ENCODE measurements around the gene ZMAT3. TPM values are rescaled to one million over a fixed set of nuclear protein-coding genes. Genes with fewer than 3 reads are reported as not detected.
"Not testable (repeated sequence)": the region's sequence is repeated elsewhere in the genome, so short reads cannot be mapped to it uniquely, and the experiment has no call there.

ZMAT3 gene
- total RNA-seq, 1 donor from 2014 or later = 5.2 TPM

DNA sequence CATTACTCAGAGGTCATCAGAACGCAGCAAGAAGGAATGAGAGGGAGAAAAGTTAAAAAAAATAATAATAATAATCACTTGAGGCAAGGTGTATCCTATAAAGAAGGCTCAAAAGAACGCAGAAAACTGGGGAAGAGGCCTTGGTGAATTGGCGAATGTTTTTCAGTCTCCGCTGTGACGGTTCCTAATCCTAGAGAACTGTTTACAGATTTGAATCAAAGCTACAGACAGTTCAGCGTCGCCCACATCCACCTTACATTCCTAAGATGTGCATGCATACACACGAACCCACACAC, 634 bp downstream of the ZMAT3 start:
- peaks cover 2 to 12% (median 5%) of the 10 kb centered on the region in 3 donors for H3K36me3 ChIP-seq (ENCODE audit: control insufficient read depth in 3 of 3, insufficient read depth in 3 of 3, low read length in 3 of 3)
- H3K27ac ChIP-seq (ENCODE audit: low read depth, low read length) = peak overlapping the region; percentile 80
- H3K9me3 ChIP-seq (ENCODE audit: control insufficient read depth in 3 of 3, low read length in 3 of 3) = no peaks in the 10 kb centered on the region
- peaks cover 2 to 15% (median 4%) of the 10 kb centered on the region in 3 donors for H3K4me1 ChIP-seq (ENCODE audit: control insufficient read depth in 3 of 3, insufficient read depth in 3 of 3, low read length in 3 of 3)
- H3K27me3 ChIP-seq (ENCODE audit: control insufficient read depth in 3 of 3, insufficient read depth in 3 of 3, low read length in 3 of 3) = no peaks in the 10 kb centered on the region
- peak overlapping the region; percentile 68 to 82 (median 80) for H3K9ac ChIP-seq (ENCODE audit: low read depth in 1 of 3, low read length in 3 of 3)
- H3K4me3 ChIP-seq (ENCODE audit: low read length in 3 of 3) = peak overlapping the region; percentile 92 to 95 (median 94)

- Histone ChIP-seq H3K27ac (ENCODE audit: low read depth, low read length) (no peak overlapping the region), H3K4me3 (ENCODE audit: low read length in 3 of 3) (no peak overlapping the region), H3K27me3 (ENCODE audit: control insufficient read depth in 3 of 3, insufficient read depth in 3 of 3, low read length in 3 of 3) (no peaks in the 10 kb centered on the region), H3K9me3 (ENCODE audit: control insufficient read depth in 3 of 3, low read length in 3 of 3) (no peaks in the 10 kb centered on the region), H3K9ac (ENCODE audit: low read depth in 1 of 3, low read length in 3 of 3) (no peak overlapping the region), H3K36me3 (ENCODE audit: control insufficient read depth in 3 of 3, insufficient read depth in 3 of 3, low read length in 3 of 3) (peaks cover 2 to 12% (median 5%) of the 10 kb centered on the region in 3 donors), H3K4me1 (ENCODE audit: control insufficient read depth in 3 of 3, insufficient read depth in 3 of 3, low read length in 3 of 3) (peaks cover 2 to 15% (median 4%) of the 10 kb centered on the region in 3 donors)
Measured at GRCh38 chr3:179069762-179070390, 1.7 kb downstream of the ZMAT3 start.

GRCh38 chr3:179068779-179069530, 2.7 kb downstream of the ZMAT3 start:
- Histone ChIP-seq H3K36me3 (ENCODE audit: control insufficient read depth in 3 of 3, insufficient read depth in 3 of 3, low read length in 3 of 3) (peaks cover 2 to 12% (median 5%) of the 10 kb centered on the region in 3 donors), H3K9me3 (ENCODE audit: control insufficient read depth in 3 of 3, low read length in 3 of 3) (no peaks in the 10 kb centered on the region), H3K27me3 (ENCODE audit: control insufficient read depth in 3 of 3, insufficient read depth in 3 of 3, low read length in 3 of 3) (no peaks in the 10 kb centered on the region), H3K4me3 (ENCODE audit: low read length in 3 of 3) (no peak overlapping the region), H3K4me1 (ENCODE audit: control insufficient read depth in 3 of 3, insufficient read depth in 3 of 3, low read length in 3 of 3) (peaks cover 2 to 15% (median 4%) of the 10 kb centered on the region in 3 donors), H3K27ac (ENCODE audit: low read depth, low read length) (no peak overlapping the region), H3K9ac (ENCODE audit: low read depth in 1 of 3, low read length in 3 of 3) (no peak overlapping the region)

DNA sequence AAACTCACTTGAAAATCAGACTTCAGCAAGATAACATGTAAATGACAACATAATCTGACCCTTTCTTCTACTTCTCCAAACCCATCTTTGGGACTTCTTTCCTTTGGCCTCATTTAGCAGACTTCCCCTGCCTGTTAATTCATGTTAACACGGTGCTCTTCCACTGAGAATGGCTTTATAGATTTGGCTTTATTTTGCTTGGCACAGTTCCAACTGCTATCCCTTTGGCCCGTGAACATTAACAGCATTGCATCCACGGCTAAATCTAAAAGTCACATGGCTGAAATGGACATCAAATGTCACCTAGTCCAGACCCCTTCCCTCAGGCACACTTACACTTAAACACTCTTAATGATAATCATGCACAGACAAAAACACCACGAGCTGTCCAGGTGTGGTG, 3.8 kb downstream of the ZMAT3 start:
- H3K9ac ChIP-seq (ENCODE audit: low read depth in 1 of 3, low read length in 3 of 3) = no peak overlapping the region
- H3K27me3 ChIP-seq (ENCODE audit: control insufficient read depth in 3 of 3, insufficient read depth in 3 of 3, low read length in 3 of 3) = no peaks in the 10 kb centered on the region
- H3K4me3 ChIP-seq (ENCODE audit: low read length in 3 of 3) = no peak overlapping the region
- H3K9me3 ChIP-seq (ENCODE audit: control insufficient read depth in 3 of 3, low read length in 3 of 3) = no peaks in the 10 kb centered on the region
- no peak overlapping the region for H3K27ac ChIP-seq (ENCODE audit: low read depth, low read length)
- H3K4me1 ChIP-seq (ENCODE audit: control insufficient read depth in 3 of 3, insufficient read depth in 3 of 3, low read length in 3 of 3) = peaks cover 2 to 15% (median 4%) of the 10 kb centered on the region in 3 donors
- H3K36me3 ChIP-seq (ENCODE audit: control insufficient read depth in 3 of 3, insufficient read depth in 3 of 3, low read length in 3 of 3) = peaks cover 2 to 12% (median 5%) of the 10 kb centered on the region in 3 donors

DNA sequence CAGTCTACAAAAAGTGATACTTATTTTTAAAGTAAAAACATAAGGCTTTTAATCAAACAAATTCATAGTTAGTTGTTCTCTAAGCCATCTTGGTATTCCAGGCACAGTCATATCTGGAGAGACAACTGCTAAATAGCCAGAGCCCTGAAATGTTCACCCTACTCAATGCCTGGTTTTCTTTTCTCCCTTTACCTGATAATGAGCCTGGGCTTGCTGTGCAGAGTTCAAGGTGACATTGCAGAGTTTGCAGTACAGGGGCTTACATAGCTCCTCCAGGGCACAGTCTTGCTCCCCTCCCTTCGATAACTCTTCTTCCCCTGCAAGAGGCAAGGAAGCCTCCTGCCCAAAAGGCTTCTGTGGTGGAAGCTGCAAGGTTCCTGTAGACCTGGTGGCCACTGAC, 4.3 kb downstream of the ZMAT3 start:
- Histone ChIP-seq H3K4me3 (ENCODE audit: low read length in 3 of 3) (no peak overlapping the region), H3K27ac (ENCODE audit: low read depth, low read length) (no peak overlapping the region), H3K9me3 (ENCODE audit: control insufficient read depth in 3 of 3, low read length in 3 of 3) (no peaks in the 10 kb centered on the region), H3K27me3 (ENCODE audit: control insufficient read depth in 3 of 3, insufficient read depth in 3 of 3, low read length in 3 of 3) (no peaks in the 10 kb centered on the region), H3K4me1 (ENCODE audit: control insufficient read depth in 3 of 3, insufficient read depth in 3 of 3, low read length in 3 of 3) (peaks cover 2 to 14% (median 4%) of the 10 kb centered on the region in 3 donors), H3K36me3 (ENCODE audit: control insufficient read depth in 3 of 3, insufficient read depth in 3 of 3, low read length in 3 of 3) (peaks cover 2 to 12% (median 5%) of the 10 kb centered on the region in 3 donors), H3K9ac (ENCODE audit: low read depth in 1 of 3, low read length in 3 of 3) (no peak overlapping the region)

- H3K4me3 ChIP-seq (ENCODE audit: low read length in 3 of 3) = no peak overlapping the region
- no peaks in the 10 kb centered on the region for H3K9me3 ChIP-seq (ENCODE audit: control insufficient read depth in 3 of 3, low read length in 3 of 3)
- no peaks in the 10 kb centered on the region for H3K27me3 ChIP-seq (ENCODE audit: control insufficient read depth in 3 of 3, insufficient read depth in 3 of 3, low read length in 3 of 3)
- peaks cover 0 to 3% (median 0%) of the 10 kb centered on the region in 3 donors for H3K4me1 ChIP-seq (ENCODE audit: control insufficient read depth in 3 of 3, insufficient read depth in 3 of 3, low read length in 3 of 3)
- peaks cover 2 to 12% (median 5%) of the 10 kb centered on the region in 3 donors for H3K36me3 ChIP-seq (ENCODE audit: control insufficient read depth in 3 of 3, insufficient read depth in 3 of 3, low read length in 3 of 3)
- H3K27ac ChIP-seq (ENCODE audit: low read depth, low read length) = no peak overlapping the region
- no peak overlapping the region for H3K9ac ChIP-seq (ENCODE audit: low read depth in 1 of 3, low read length in 3 of 3)
Measured at GRCh38 chr3:179063945-179064560, 7.6 kb downstream of the ZMAT3 start.

DNA sequence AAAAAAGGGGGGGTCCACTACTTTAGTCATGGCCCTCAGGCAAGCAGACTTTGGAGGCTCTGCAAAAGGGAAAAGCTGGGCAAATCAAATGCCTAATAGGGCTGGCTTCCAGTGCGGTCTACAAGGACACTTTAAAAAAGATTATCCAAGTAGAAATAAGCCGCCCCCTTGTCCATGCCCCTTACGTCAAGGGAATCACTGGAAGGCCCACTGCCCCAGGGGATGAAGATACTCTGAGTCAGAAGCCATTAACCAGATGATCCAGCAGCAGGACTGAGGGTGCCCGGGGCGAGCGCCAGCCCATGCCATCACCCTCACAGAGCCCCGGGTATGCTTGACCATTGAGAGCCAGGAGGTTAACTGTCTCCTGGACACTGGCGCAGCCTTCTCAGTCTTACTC, 15.3 kb downstream of the ZMAT3 start:
- H3K27me3 ChIP-seq (ENCODE audit: control insufficient read depth in 3 of 3, insufficient read depth in 3 of 3, low read length in 3 of 3) = no peaks in the 10 kb centered on the region
- no peak overlapping the region for H3K27ac ChIP-seq (ENCODE audit: low read depth, low read length)
- no peaks in the 10 kb centered on the region for H3K4me1 ChIP-seq (ENCODE audit: control insufficient read depth in 3 of 3, insufficient read depth in 3 of 3, low read length in 3 of 3)
- peaks cover 0 to 2% (median 0%) of the 10 kb centered on the region in 3 donors for H3K36me3 ChIP-seq (ENCODE audit: control insufficient read depth in 3 of 3, insufficient read depth in 3 of 3, low read length in 3 of 3)
- no peak overlapping the region for H3K4me3 ChIP-seq (ENCODE audit: low read length in 3 of 3)
- H3K9me3 ChIP-seq (ENCODE audit: control insufficient read depth in 3 of 3, low read length in 3 of 3) = no peaks in the 10 kb centered on the region
- no peak overlapping the region for H3K9ac ChIP-seq (ENCODE audit: low read depth in 1 of 3, low read length in 3 of 3)

DNA sequence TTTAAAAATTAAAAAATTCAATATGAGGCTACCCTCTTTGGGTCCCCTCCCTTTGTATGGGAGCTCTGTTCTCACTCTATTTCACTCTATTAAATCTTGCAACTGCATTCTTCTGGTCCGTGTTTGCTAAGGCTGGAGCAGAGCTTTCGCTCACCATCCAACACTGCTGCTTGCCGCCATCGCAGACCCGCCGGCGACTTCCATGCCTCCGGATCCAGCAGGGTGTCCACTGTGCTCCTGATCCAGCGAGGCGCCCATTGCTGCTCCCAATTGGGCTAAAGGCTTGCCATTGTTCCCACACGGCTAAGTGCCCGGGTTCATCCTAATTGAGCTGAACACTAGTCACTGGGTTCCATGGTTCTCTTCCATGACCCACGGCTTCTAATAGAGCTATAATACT, 17.0 kb downstream of the ZMAT3 start:
- H3K36me3 ChIP-seq (ENCODE audit: control insufficient read depth in 3 of 3, insufficient read depth in 3 of 3, low read length in 3 of 3); H3K27ac ChIP-seq (ENCODE audit: low read depth, low read length); H3K9ac ChIP-seq (ENCODE audit: low read depth in 1 of 3, low read length in 3 of 3); H3K27me3 ChIP-seq (ENCODE audit: control insufficient read depth in 3 of 3, insufficient read depth in 3 of 3, low read length in 3 of 3); H3K4me3 ChIP-seq (ENCODE audit: low read length in 3 of 3); H3K4me1 ChIP-seq (ENCODE audit: control insufficient read depth in 3 of 3, insufficient read depth in 3 of 3, low read length in 3 of 3); H3K9me3 ChIP-seq (ENCODE audit: control insufficient read depth in 3 of 3, low read length in 3 of 3): not testable (repeated sequence)

DNA sequence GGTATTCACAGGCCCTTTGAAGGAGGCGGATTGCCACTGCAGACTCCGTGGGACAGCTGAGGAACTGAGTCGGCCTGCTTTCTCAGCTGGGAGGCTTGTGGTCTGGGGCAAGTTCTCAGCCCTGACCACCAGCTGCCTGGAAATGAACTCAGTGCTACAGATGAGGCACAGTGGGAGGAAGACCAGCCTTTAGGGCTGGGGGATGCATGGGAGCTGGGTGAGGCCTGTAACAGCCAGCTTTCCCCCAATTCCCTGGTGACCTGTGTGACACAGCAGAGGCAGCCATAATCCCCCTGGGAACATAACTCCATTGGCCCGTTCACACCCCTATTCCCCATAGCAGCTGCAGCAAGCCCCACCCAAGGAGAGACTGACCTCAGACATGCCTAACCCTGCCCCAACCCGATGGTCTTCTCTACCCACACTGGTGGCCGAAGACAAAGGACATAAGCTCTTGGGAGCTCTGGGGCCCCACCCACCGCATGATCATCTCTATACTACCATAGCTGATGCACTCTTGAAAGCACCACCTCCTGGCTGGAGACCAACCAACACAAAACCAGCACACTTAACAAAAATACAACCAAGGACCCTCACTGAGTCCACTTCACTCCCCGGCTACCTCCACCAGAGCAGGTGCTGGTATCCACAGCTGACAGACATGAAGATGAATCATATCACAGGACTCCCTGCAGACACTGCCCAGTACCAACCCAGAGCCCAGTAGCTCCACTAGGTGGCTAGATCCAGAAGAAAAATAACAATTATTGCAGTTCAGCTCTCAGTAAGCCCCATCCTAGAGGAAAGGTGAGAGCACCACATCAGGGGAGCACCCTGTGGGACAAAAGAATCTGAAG, 24.9 kb downstream of the ZMAT3 start:
- Histone ChIP-seq H3K4me1 (ENCODE audit: control insufficient read depth in 3 of 3, insufficient read depth in 3 of 3, low read length in 3 of 3) (no peaks in the 10 kb centered on the region), H3K9ac (ENCODE audit: low read depth in 1 of 3, low read length in 3 of 3) (no peak overlapping the region), H3K27me3 (ENCODE audit: control insufficient read depth in 3 of 3, insufficient read depth in 3 of 3, low read length in 3 of 3) (no peaks in the 10 kb centered on the region), H3K36me3 (ENCODE audit: control insufficient read depth in 3 of 3, insufficient read depth in 3 of 3, low read length in 3 of 3) (no peaks in the 10 kb centered on the region), H3K27ac (ENCODE audit: low read depth, low read length) (no peak overlapping the region), H3K9me3 (ENCODE audit: control insufficient read depth in 3 of 3, low read length in 3 of 3) (no peaks in the 10 kb centered on the region), H3K4me3 (ENCODE audit: low read length in 3 of 3) (no peak overlapping the region)
